HG03565 (cell line): ENCODE data around the gene LAMA5.

Experiments
- ATAC-seq: cut with Tn5 transposase; IDR thresholded peaks from one replicate; pipeline ENCODE4 v1.9.1; 2021; ENCODE audit warnings: mild to moderate bottlenecking, moderate library complexity; ENCODE audit not compliant: unreplicated experiment

The LAMA5 gene

GRCh38 chr20:62318400-62319345, 48.4 kb downstream of the LAMA5 start:
- ATAC-seq, result no peak

- ATAC-seq, result no peak
Measured at GRCh38 chr20:62317167-62317655, 49.9 kb downstream of the LAMA5 start.

- no peak for ATAC-seq
Measured at GRCh38 chr20:62316331-62317166, 50.6 kb downstream of the LAMA5 start.

- ATAC-seq, result no peak
Measured at GRCh38 chr20:62315773-62316172, 51.3 kb downstream of the LAMA5 start.

- no peak for ATAC-seq
Measured at GRCh38 chr20:62314711-62315302, 52.3 kb downstream of the LAMA5 start.

GRCh38 chr20:62314339-62314638, 52.8 kb downstream of the LAMA5 start:
- ATAC-seq, result no peak

GRCh38 chr20:62313460-62314338, 53.4 kb downstream of the LAMA5 start:
- ATAC-seq, result no peak

- ATAC-seq, result no peak
Measured at GRCh38 chr20:62313021-62313420, 54.1 kb downstream of the LAMA5 start.

GRCh38 chr20:62312662-62312977, 54.5 kb downstream of the LAMA5 start:
- ATAC-seq, result no peak

GRCh38 chr20:62311832-62312661, 55.1 kb downstream of the LAMA5 start:
- ATAC-seq, result no peak

- no peak for ATAC-seq
Measured at GRCh38 chr20:62311150-62311549, 56.0 kb downstream of the LAMA5 start.

- no peak for ATAC-seq
Measured at GRCh38 chr20:62310757-62311121, 56.4 kb downstream of the LAMA5 start.

GRCh38 chr20:62309947-62310756, 57.0 kb downstream of the LAMA5 start:
- no peak for ATAC-seq

GRCh38 chr20:62309198-62309944, 57.7 kb downstream of the LAMA5 start:
- no peak for ATAC-seq

- no peak for ATAC-seq
Measured at GRCh38 chr20:62308102-62308822, 58.9 kb downstream of the LAMA5 start.

- no peak for ATAC-seq
Measured at GRCh38 chr20:62307226-62308101, 59.6 kb downstream of the LAMA5 start.
